HepG2 (cell line): ENCODE measurements around the gene DCLK1. TPM values are rescaled to one million over a fixed set of nuclear protein-coding genes. Genes with fewer than 3 reads are reported as not detected.

Experiments used
- DPF2 ChIP-seq: sonication (generic); formaldehyde crosslinking; IDR thresholded peaks from 2 replicates; pipeline ENCODE4 v1.4.0; 2020; ENCODE audit warnings: mild to moderate bottlenecking, low read depth, missing genetic modification reagents, borderline replicate concordance
- POGK ChIP-seq: sonication (generic); formaldehyde crosslinking; conservative IDR thresholded peaks from 2 replicates; pipeline ENCODE4 v1.8.0; 2022; ENCODE audit warnings: mild to moderate bottlenecking, moderate library complexity, missing genetic modification reagents
- ZNF318 ChIP-seq: sonication (generic); formaldehyde crosslinking; IDR thresholded peaks from 2 replicates; pipeline ENCODE4 v1.4.0; 2020; ENCODE audit warnings: mild to moderate bottlenecking, missing genetic modification reagents
- ZNF34 ChIP-seq: sonication (generic); formaldehyde crosslinking; IDR thresholded peaks from 2 replicates; pipeline ENCODE4 v1.4.0; 2020; ENCODE audit warnings: mild to moderate bottlenecking, missing genetic modification reagents, borderline replicate concordance
- polyA plus RNA-seq, 8 experiments: library from polyadenylated mRNA; depleted of rRNA in 3 of 8; stranded (reverse) in 7 of 8; unstranded in 1 of 8; fragments of >200 nt; fragmentation: Illumina TruSeq in 4 of 8; extraction: Trizol in 4 of 8; gene quantifications; 2 replicates each; pipeline versions ENCODE4 v1.2.1 to v1.2.3, GENCODE V29; 2011 to 2016; ENCODE audit warnings: low read depth in 4 of 8, missing spikeins in 1 of 8, mixed read lengths in 1 of 8; ENCODE audit not compliant: insufficient read depth in 1 of 8
- total RNA-seq, 5 experiments: library from RNA; depleted of rRNA; stranded (reverse); fragments of >200 nt; fragmentation: Illumina TruSeq; extraction: Trizol; gene quantifications; 2 replicates each; pipeline ENCODE4 v1.2.3, GENCODE V29; 2016; ENCODE audit warnings: low read depth in 1 of 5

Gene DCLK1
- total and polyA plus RNA-seq, 2 of the 13 experiments (the other 11 are each of a cell fraction or from before 2014, with no cell fraction given), result not detected

- TF ChIP-seq ZNF318 (CRISPR knock-in tag) (no peak), ZNF34 (CRISPR knock-in tag) (no peak), POGK (CRISPR knock-in tag) (no peak), DPF2 (CRISPR knock-in tag) (no peak)
Measured at GRCh38 chr13:35851356-35851755, 279.8 kb downstream of the DCLK1 start (continued).
